Measurements from ENCODE around the gene CTRB1.
"Not testable (repeated sequence)": the region's sequence is repeated elsewhere in the genome, so short reads cannot be mapped to it uniquely, and the experiment has no call there.

CTRB1 gene

DNA sequence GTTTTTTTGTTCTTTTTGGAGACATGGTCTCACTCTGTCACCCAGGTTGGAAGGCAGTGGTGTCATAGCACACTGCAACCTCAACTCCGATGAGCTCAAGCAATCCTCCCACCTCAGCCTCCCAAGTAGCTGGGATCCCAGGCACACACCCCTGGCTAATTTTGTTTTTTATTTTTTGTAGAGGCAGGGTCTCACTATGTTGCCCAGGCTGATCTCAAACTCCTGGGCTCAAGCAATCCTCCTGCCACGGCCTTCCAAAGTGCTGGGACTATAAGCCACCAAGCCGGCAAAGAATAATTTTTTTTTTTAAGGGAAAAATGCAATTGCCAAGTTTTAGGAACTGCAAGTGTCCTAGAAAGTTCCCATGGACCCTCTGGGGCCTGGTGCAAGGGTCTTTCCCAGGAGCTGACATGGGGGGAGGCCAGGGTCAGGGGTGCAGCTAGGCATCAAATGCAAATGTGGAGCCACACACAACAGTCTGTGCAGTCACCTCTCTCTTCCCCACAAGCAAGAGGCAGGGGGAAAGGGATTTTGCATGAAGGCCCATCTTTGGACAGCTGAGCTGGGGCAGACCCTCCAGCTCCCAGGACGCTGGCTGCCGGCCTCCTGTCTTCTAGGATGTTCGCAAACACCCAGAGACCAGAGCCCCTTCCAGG, 52.8 kb downstream of the CTRB1 start:
- TF ChIP-seq, protein P1, sequence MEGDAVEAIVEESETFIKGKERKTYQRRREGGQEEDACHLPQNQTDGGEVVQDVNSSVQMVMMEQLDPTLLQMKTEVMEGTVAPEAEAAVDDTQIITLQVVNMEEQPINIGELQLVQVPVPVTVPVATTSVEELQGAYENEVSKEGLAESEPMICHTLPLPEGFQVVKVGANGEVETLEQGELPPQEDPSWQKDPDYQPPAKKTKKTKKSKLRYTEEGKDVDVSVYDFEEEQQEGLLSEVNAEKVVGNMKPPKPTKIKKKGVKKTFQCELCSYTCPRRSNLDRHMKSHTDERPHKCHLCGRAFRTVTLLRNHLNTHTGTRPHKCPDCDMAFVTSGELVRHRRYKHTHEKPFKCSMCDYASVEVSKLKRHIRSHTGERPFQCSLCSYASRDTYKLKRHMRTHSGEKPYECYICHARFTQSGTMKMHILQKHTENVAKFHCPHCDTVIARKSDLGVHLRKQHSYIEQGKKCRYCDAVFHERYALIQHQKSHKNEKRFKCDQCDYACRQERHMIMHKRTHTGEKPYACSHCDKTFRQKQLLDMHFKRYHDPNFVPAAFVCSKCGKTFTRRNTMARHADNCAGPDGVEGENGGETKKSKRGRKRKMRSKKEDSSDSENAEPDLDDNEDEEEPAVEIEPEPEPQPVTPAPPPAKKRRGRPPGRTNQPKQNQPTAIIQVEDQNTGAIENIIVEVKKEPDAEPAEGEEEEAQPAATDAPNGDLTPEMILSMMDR (IDR thresholded peaks at IDR 0.05; ENCODE audit: control insufficient read depth, extremely low read depth, insufficient read depth), result no peak
- no peak overlapping the region for H3K4me3 ChIP-seq (ENCODE audit: low read depth, low read length)
- no peak for DNase-seq (ENCODE audit: low read depth)

DNA sequence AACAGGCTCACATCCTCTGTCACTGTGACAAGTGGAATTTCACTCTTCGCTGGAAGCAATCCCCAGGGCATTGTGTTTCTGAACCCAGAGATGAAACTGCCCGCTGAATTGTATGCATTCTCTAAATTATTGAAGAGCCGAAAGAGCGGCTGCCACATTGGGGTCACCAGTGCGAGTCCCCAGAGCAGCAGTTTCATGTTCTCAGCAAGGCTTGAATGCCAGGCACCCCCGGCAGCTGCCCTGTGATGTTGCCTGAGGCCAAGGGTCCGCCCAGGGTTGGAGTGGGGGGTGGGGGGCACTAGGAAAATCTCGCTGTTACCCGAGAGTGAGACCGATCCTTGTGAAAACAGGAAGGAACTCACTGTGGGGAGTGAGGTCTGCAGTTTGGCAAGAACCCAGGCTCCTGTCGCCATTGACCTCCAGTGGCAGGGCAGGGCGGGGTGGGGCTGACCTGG, 53.3 kb downstream of the CTRB1 start:
- TF ChIP-seq, protein P1 (IDR thresholded peaks at IDR 0.05; ENCODE audit: control insufficient read depth, extremely low read depth, insufficient read depth), result no peak
- no peak for DNase-seq (ENCODE audit: low read depth)
- H3K4me3 ChIP-seq (ENCODE audit: low read depth, low read length), result no peak overlapping the region

DNA sequence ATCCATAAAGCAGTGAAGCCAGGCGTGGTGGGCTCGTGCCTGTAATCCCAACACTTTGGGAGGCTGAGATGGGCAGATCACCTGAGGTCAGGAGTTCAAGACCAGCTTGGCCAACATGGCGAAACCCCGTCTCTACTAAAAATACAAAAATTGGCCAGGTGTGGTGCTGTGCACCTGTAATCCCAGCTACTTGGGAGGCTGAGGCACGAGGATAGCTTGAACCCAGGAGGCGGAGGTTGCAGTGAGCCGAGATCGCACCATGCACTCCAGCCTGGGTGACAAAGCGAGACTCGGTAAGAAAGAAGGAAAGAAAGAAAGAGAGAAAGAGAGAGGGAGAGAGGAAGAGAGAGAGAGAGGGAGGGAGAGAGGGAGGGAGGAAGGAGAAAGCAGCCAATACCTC, 53.8 kb downstream of the CTRB1 start:
- DNase-seq (ENCODE audit: low read depth), result not testable (repeated sequence)

DNA sequence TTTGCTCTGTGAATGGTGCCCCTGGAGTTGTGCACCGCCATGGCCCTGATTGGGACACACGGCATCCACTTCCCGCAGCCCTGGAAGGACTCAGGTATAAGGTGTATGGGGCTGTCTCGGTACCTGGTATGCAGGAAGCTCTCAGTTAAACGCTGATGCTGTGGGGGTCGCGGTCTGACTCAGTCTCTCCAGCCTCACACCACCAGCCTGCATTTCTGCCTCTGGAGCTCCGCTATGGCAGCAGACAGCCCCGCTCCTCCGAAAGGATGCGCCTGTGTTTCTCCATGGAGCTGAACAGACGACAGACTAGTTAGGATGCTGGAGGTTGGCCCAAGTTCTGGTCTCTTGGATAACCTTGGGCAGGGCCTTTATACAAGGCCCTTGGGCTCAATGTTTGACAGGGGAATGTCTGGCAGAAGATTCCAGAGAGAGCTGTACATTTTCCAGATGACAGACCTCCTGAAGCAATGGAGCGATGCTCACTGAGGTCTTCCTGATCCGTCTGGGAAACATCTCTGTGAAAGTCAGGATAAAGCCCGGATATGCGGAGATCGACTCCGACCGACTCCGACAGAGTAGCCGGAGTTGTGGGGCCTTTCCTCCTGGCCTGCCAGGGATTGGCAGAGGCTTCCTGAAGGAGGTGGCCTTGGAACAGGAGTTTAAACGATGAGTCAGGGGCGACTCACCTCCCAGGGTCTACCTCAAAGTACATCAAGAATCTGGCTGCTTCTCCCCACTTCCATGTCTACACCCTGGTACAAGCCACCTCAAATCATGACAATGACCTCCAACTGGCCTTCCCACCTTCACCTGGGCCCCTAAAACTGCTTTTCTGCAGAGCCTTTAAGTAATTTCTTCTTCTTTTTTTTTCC, 54.5 kb downstream of the CTRB1 start:
- DNase-seq (ENCODE audit: low read depth), result no peak
- TF ChIP-seq, protein P1 (IDR thresholded peaks at IDR 0.05; ENCODE audit: control insufficient read depth, extremely low read depth, insufficient read depth), result no peak
- no peak overlapping the region for H3K4me3 ChIP-seq (ENCODE audit: low read depth, low read length)

More for the DNA sequence above, 53.8 kb downstream of the CTRB1 start:
- H3K4me3 ChIP-seq (ENCODE audit: low read depth, low read length), result not testable (repeated sequence)

All from LNCaP clone FGC (cell line).